ENCODE data around the gene BTN2A1.
A peak's percentile ranks its signal among the peaks of the same experiment; 100 is the strongest.

Gene BTN2A1

GRCh38 chr6:26475823-26476729 is 18.3 kb downstream of the BTN2A1 start:
- TF ChIP-seq CTCF (IDR thresholded peaks at IDR 0.05; ENCODE audit: low read length): no peak
- H3K27me3 ChIP-seq (ENCODE audit: insufficient read depth, low read length): no peaks in the 10 kb centered on the region
- H3K9me3 ChIP-seq (ENCODE audit: low read length): peaks cover 25% of the 10 kb centered on the region
- peak overlapping the region; percentile 81 for H3K27ac ChIP-seq (ENCODE audit: low read depth, low read length, poor library complexity, severe bottlenecking)
- peak overlapping the region; percentile 44 for H3K4me2 ChIP-seq (ENCODE audit: low read length)
- H3K4me1 ChIP-seq (ENCODE audit: insufficient read depth, low read length, severe bottlenecking): peaks cover 44% of the 10 kb centered on the region
- H3K9me2 ChIP-seq (ENCODE audit: low read depth, low read length): no peaks in the 10 kb centered on the region
- H3F3A ChIP-seq (ENCODE audit: insufficient read depth, low read length): no peaks in the 10 kb centered on the region; the same call in 1 of the 2 replicates
- H3K36me3 ChIP-seq (ENCODE audit: insufficient read depth, low read length): no peaks in the 10 kb centered on the region; the same call in 1 of the 2 replicates
- H4K20me1 ChIP-seq (ENCODE audit: insufficient read depth, low read length): no peaks in the 10 kb centered on the region
- H2AFZ ChIP-seq (ENCODE audit: low read length): peak overlapping the region; percentile 95
- no peak overlapping the region for H3K4me3 ChIP-seq (ENCODE audit: low read depth, low read length, poor library complexity, severe bottlenecking)
- H3K79me2 ChIP-seq (ENCODE audit: insufficient read depth, low read length): no peaks in the 10 kb centered on the region
- H3K9ac ChIP-seq (ENCODE audit: low read length): peak overlapping the region; percentile 38

- H3K4me2 ChIP-seq (ENCODE audit: low read length): peak overlapping the region; percentile 44
- H3K27ac ChIP-seq (ENCODE audit: low read depth, low read length, poor library complexity, severe bottlenecking): peak overlapping the region; percentile 81
- H3K36me3 ChIP-seq (ENCODE audit: insufficient read depth, low read length): no peaks in the 10 kb centered on the region; the same call in 1 of the 2 replicates
- no peaks in the 10 kb centered on the region for H3K79me2 ChIP-seq (ENCODE audit: insufficient read depth, low read length)
- H3K4me1 ChIP-seq (ENCODE audit: insufficient read depth, low read length, severe bottlenecking): peaks cover 44% of the 10 kb centered on the region
- no peaks in the 10 kb centered on the region; the same call in 1 of the 2 replicates for H3F3A ChIP-seq (ENCODE audit: insufficient read depth, low read length)
- peak overlapping the region; percentile 38; the same call in 1 of the 2 replicates for H3K9ac ChIP-seq (ENCODE audit: low read length)
- no peaks in the 10 kb centered on the region for H3K9me2 ChIP-seq (ENCODE audit: low read depth, low read length)
- H2AFZ ChIP-seq (ENCODE audit: low read length): 0 out of 2 replicates have a peak overlapping the region, but pooled peaks have one; percentile 95
- TF ChIP-seq EZH2 (IDR thresholded peaks at IDR 0.05; ENCODE audit: borderline replicate concordance, low read length): no peak
- no peak for TF ChIP-seq CTCF (IDR thresholded peaks at IDR 0.05; ENCODE audit: low read length)
- no peak overlapping the region for H3K4me3 ChIP-seq (ENCODE audit: low read depth, low read length, poor library complexity, severe bottlenecking)
- H4K20me1 ChIP-seq (ENCODE audit: insufficient read depth, low read length): no peaks in the 10 kb centered on the region
- H3K27me3 ChIP-seq (ENCODE audit: insufficient read depth, low read length): no peaks in the 10 kb centered on the region
- H3K9me3 ChIP-seq (ENCODE audit: low read length): peaks cover 22% of the 10 kb centered on the region
Observed at GRCh38 chr6:26476896-26477295, 19.1 kb downstream of the BTN2A1 start.

GRCh38 chr6:26477426-26477825 is 19.7 kb downstream of the BTN2A1 start:
- Histone ChIP-seq H3F3A (ENCODE audit: insufficient read depth, low read length) (no peaks in the 10 kb centered on the region; the same call in 1 of the 2 replicates), H3K27me3 (ENCODE audit: insufficient read depth, low read length) (no peaks in the 10 kb centered on the region), H3K36me3 (ENCODE audit: insufficient read depth, low read length) (no peaks in the 10 kb centered on the region), H3K4me2 (ENCODE audit: low read length) (no peak overlapping the region), H4K20me1 (ENCODE audit: insufficient read depth, low read length) (no peaks in the 10 kb centered on the region), H2AFZ (ENCODE audit: low read length) (no peak overlapping the region), H3K79me2 (ENCODE audit: insufficient read depth, low read length) (no peaks in the 10 kb centered on the region), H3K27ac (ENCODE audit: low read depth, low read length, poor library complexity, severe bottlenecking) (peak overlapping the region; percentile 81), H3K9ac (ENCODE audit: low read length) (no peak overlapping the region), H3K4me1 (ENCODE audit: insufficient read depth, low read length, severe bottlenecking) (peaks cover 44% of the 10 kb centered on the region), H3K9me3 (ENCODE audit: low read length) (peaks cover 17% of the 10 kb centered on the region), H3K9me2 (ENCODE audit: low read depth, low read length) (no peaks in the 10 kb centered on the region), H3K4me3 (ENCODE audit: low read depth, low read length, poor library complexity, severe bottlenecking) (no peak overlapping the region)
- TF ChIP-seq EZH2 (IDR thresholded peaks at IDR 0.05; ENCODE audit: borderline replicate concordance, low read length) (no peak), CTCF (IDR thresholded peaks at IDR 0.05; ENCODE audit: low read length) (no peak)

Measured in OCI-LY1 (cell line).